ENCODE data around the gene MEX3D.
"Not testable (repeated sequence)": the region's sequence is repeated elsewhere in the genome, so short reads cannot be mapped to it uniquely, and the experiment has no call there.

The MEX3D gene

GRCh38 chr19:1551068-1552040 is 16.8 kb downstream of the MEX3D start:
- no peak for DNase-seq (ENCODE audit: extremely low spot score, insufficient read length, low read depth)
- FAIRE-seq: no peak

DNA sequence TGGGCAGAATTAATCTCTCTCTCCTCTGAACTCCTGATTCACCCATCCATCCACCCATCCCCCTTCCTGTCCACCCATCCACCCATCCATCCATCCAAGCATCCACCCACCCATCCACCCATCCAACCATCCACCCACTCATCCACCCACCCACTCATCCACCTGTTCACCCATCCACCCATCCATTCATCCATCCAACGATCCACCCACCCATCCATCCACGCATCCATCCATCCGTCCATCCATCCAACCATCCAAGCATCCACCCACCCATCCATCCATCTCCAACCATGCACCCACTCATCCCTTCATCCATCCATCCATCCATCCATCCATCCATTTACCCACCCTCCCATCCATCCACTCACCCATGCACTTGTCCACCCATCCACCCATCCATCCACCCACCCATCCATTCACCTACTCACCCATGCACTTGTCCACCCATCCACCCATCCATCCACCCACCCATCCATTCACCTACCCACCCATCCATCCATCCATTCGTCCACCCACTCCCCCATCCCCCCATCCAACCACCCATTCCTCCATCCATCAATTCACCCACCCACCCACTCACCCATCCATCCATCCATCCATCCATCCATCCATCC is 18.7 kb downstream of the MEX3D start:
- FAIRE-seq (no peak), DNase-seq (ENCODE audit: extremely low spot score, insufficient read length, low read depth) (no peak)

- DNase-seq (ENCODE audit: extremely low spot score, insufficient read length, low read depth) (no peak), FAIRE-seq (no peak)
Observed at GRCh38 chr19:1540365-1540925, 27.7 kb downstream of the MEX3D start.

DNA sequence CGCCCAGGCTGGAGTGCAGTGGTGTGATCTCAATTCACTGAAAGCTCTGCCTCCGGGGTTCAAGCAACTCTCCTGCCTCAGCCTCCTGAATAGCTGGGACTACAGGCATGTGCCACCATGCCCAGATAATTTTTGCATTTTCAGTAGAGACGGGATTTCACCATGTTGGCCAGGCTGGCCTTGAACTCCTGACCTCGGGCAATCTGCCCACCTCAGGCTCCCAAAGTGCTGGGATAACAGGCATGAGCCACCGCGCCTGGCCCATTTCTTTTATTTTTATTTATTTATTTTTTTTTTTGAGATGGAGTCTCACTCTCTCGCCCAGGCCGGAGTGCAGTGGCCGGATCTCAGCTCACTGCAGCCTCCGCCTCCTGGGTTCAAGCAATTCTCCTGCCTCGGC is 28.4 kb downstream of the MEX3D start:
- DNase-seq (ENCODE audit: extremely low spot score, insufficient read length, low read depth); FAIRE-seq: not testable (repeated sequence)

DNA sequence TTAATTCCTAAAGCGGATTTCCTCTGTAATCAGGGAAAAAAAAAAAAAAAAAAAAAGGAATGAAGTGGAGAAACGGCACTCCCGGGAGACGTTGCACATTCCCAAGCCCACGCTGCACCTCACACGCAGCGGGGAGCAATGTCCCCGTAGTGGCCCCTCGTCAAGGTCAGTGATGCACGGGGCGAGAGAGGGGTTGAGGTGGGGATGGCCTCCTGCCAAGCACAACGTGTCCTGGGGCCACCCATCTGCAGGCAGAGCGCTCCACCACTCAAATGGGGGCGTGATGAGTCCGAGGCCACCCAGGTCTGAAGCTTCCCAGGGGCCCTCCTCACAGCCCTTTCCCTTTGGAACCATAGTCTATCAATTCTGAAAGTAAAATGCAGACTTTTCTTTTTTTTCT is 29.1 kb downstream of the MEX3D start:
- FAIRE-seq: no peak
- no peak for DNase-seq (ENCODE audit: extremely low spot score, insufficient read length, low read depth)

DNA sequence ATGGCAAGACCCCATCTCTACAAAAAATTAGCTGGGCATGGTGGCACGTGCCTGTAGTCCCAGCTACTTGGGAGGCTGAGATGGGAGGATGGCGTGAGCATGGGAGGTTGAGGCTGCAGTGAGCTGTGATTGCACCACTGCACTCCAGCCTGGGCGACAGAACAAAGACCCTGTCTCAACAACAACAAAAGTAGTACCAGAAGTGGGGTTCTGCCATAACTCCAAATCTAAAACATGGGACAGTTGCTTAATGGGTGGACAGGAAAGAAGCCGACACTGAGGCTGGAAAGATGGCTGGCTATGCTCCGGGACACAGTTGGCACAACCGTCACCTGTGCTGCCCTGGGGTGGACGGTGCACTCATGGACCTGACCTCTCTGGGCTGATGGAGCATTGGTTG is 32.4 kb downstream of the MEX3D start:
- DNase-seq (ENCODE audit: extremely low spot score, insufficient read length, low read depth); FAIRE-seq: not testable (repeated sequence)

- DNase-seq (ENCODE audit: extremely low spot score, insufficient read length, low read depth): no peak
- FAIRE-seq: no peak
Observed at GRCh38 chr19:1534972-1535371, 33.2 kb downstream of the MEX3D start.

GRCh38 chr19:1533510-1534150 is 34.5 kb downstream of the MEX3D start:
- DNase-seq (ENCODE audit: extremely low spot score, insufficient read length, low read depth) (no peak), FAIRE-seq (no peak)

- no peak for FAIRE-seq
Observed at GRCh38 chr19:1532003-1532402, 36.1 kb downstream of the MEX3D start.

GRCh38 chr19:1531587-1531986 is 36.5 kb downstream of the MEX3D start:
- FAIRE-seq (no peak), DNase-seq (ENCODE audit: extremely low spot score, insufficient read length, low read depth) (no peak)

More at GRCh38 chr19:1532003-1532402, 36.1 kb downstream of the MEX3D start:
- no peak for DNase-seq (ENCODE audit: extremely low spot score, insufficient read length, low read depth)

DNA sequence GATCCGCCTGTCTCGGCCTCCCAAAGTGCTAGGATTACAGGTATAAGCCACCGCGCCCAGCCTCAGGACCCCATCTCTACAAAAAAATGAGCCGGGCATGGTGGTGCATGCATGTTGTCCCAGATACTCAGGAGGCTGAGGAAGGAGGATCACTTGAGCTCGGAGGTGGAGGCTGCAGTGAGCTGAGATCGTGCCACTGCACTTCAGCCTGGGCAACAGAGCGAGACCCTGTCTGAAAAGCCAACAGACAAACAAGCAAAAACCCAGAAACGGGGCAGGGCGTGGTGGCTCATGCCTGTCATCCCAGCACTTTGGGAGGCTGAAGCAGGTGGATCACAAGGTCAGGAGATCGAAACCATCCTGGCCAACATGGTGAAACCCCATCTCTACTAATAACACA is 37.3 kb downstream of the MEX3D start:
- not testable (repeated sequence) for FAIRE-seq; DNase-seq (ENCODE audit: extremely low spot score, insufficient read length, low read depth)

GRCh38 chr19:1529430-1529816 is 38.7 kb downstream of the MEX3D start:
- FAIRE-seq (no peak), DNase-seq (ENCODE audit: extremely low spot score, insufficient read length, low read depth) (no peak)

GRCh38 chr19:1528596-1529429 is 39.3 kb downstream of the MEX3D start:
- DNase-seq (ENCODE audit: extremely low spot score, insufficient read length, low read depth) (no peak), FAIRE-seq (no peak)

- FAIRE-seq: no peak
- DNase-seq (ENCODE audit: extremely low spot score, insufficient read length, low read depth): no peak
Observed at GRCh38 chr19:1527650-1528309, 40.3 kb downstream of the MEX3D start.

- DNase-seq (ENCODE audit: extremely low spot score, insufficient read length, low read depth): no peak
- no peak for FAIRE-seq
Observed at GRCh38 chr19:1526979-1527649, 41.0 kb downstream of the MEX3D start.

DNA sequence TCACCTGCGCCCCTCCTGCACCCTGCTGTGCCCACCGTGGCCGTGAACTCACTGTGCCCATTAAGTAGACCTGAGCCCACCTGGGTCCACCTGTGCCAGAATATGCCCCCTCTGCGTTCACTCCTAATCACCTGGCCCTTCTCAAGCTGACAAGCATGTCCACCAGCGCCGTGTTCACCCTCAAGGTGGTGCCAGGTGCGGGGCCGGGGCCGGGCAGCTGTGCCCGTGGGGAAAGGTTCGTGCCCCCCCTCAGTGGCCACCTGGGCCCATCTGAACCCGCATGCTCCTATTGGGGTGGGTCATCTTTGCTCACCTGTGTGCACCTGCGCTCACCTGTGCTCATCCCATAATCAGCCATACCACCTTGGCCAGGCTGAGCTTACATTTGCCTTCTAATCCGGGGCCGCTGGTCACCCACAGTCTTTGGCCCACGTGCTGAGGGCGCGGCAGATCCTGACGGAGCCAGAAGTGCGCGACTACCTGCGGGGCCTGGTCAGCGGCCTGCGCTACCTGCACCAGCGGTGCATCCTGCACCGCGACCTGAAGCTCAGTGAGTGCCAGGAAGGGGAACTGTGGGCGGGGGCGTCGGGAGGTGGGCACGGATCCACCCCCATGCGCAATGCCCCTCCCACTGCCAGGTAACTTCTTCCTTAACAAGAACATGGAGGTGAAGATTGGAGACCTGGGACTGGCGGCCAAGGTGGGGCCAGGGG is 41.9 kb downstream of the MEX3D start:
- no peak for DNase-seq (ENCODE audit: extremely low spot score, insufficient read length, low read depth)
- FAIRE-seq: no peak

GRCh38 chr19:1525343-1525742 is 42.8 kb downstream of the MEX3D start:
- FAIRE-seq (no peak), DNase-seq (ENCODE audit: extremely low spot score, insufficient read length, low read depth) (no peak)

- FAIRE-seq (no peak), DNase-seq (ENCODE audit: extremely low spot score, insufficient read length, low read depth) (no peak)
Observed at GRCh38 chr19:1524972-1525325, 43.2 kb downstream of the MEX3D start.

All from GM18507 (cell line).